Measurements from ENCODE around the gene PKN1. TPM values are rescaled to one million over a fixed set of nuclear protein-coding genes. Genes with fewer than 3 reads are reported as not detected.

The PKN1 gene
- total RNA-seq = 127 and 207 TPM in 2 replicates

DNA sequence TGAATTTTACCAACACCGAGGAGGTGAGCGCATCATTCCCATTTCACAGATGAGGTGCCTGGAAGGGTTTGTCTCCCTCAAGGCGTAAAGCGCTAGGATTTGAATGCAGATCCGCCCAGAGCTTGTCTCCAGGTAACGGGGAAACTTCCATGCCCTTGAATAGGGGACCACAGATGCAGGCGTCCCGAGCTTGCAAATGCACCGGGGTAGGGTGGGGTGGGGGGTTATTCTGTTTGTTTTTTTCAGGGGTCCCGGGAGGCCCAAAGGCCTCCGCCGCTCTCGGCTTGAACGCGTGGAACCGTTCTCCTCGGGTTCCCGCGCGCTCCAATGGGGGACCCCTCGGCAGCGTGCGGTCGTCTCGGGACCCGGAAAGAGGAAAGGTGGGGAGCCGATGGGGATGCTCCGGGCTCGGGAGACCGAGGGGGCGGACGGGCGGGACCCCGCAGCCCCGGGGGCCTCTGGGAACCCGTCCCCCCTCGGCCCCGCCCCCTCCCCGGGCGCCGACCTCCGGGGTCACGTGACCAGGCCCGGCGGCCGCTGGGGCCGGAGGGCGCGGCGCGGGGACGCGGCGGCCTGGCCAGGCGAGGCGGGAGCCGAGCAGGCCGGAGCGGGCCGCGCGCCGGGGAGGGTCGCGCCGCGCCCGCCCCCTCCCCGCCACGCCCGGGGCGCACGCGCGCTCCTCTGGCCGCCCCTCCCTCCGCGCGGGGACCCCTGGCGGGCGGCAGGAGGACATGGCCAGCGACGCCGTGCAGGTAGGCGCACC lies at the start of gene PKN1:
Gene PKN1 (plus strand): TSS at position 516 of the 763 bp plus-strand sequence. CDS start 216 bp downstream, at position 732.
- H3K4me3 ChIP-seq (ENCODE audit: low read depth, low read length) = peak within 1 kb of the TSS; percentile 70
- TF ChIP-seq CTCF (IDR thresholded peaks at IDR 0.05; ENCODE audit: insufficient read depth, low read depth, low read length) = no peak
- DNase-seq (ENCODE audit: low read depth) = peak; percentile 23

- peak overlapping the region; percentile 38 for H3K4me3 ChIP-seq (ENCODE audit: low read depth, low read length)
- DNase-seq (ENCODE audit: low read depth) = peak; percentile 64
- TF ChIP-seq CTCF (IDR thresholded peaks at IDR 0.05; ENCODE audit: insufficient read depth, low read depth, low read length) = peak; percentile 19
Observed at GRCh38 chr19:14383661-14384555, 49.2 kb upstream of the PKN1 start.

- no peak overlapping the region for H3K4me3 ChIP-seq (ENCODE audit: low read depth, low read length)
- no peak for TF ChIP-seq CTCF (IDR thresholded peaks at IDR 0.05; ENCODE audit: insufficient read depth, low read depth, low read length)
- DNase-seq (ENCODE audit: low read depth) = no peak
Observed at GRCh38 chr19:14385492-14385891, 47.6 kb upstream of the PKN1 start.

- DNase-seq (ENCODE audit: low read depth) = no peak
- no peak overlapping the region for H3K4me3 ChIP-seq (ENCODE audit: low read depth, low read length)
- TF ChIP-seq CTCF (IDR thresholded peaks at IDR 0.05; ENCODE audit: insufficient read depth, low read depth, low read length) = no peak
Observed at GRCh38 chr19:14390548-14390947, 42.6 kb upstream of the PKN1 start.

DNA sequence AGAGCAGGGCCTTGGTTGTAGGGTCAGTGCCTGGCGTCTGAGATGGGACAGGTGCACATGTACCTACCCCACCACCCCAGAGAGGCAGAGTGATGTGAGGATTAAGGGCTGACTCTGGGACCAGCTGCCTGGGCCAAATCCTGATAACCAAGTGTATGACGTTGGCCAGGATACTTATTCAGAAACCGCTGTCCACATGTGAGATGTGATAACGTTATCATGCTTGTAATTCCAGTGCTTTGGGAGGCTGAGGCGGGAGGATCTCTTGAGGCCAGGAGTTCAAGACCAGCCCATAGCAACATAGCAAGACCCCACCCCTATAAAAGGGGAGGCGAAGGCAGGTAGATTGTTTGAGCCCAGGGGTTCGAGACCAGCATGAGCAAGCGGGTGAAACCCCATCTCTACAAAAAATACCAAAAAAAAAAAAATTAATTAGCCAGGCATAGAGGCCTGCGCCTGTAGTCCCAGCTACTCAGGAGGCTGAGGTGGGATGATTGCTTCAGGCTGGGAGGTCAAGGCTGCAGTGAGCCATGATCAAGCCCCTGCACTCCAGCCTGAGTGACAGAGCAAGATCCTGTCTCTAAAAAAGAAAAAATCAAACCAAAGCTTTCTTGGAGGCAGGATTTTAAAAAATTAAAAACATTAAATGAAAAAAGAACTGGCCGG lies 41.8 kb upstream of the PKN1 start:
- no peak for DNase-seq (ENCODE audit: low read depth)
- no peak for TF ChIP-seq CTCF (IDR thresholded peaks at IDR 0.05; ENCODE audit: insufficient read depth, low read depth, low read length)
- H3K4me3 ChIP-seq (ENCODE audit: low read depth, low read length) = no peak overlapping the region

DNA sequence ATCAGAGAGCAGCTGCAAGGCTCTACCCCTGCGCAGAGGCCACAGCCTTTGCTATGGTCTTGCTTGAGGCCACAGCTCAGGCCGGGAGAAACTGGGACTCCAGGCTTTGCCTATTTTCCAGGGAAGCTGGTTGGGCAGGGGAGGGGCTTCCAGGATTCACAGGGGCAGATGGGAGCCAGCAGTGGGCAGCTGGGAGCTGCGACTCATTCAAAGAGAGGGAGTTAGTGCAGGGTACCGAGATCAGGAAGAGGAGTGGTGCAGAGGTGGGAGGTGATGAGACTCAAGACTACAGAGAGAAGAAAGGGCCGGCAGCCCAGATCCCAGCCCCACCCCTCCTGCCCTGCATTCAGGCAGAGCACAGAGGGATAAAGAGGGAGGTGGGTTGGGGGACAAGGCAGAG lies 39.8 kb upstream of the PKN1 start:
- DNase-seq (ENCODE audit: low read depth) = no peak
- H3K4me3 ChIP-seq (ENCODE audit: low read depth, low read length) = no peak overlapping the region
- no peak for TF ChIP-seq CTCF (IDR thresholded peaks at IDR 0.05; ENCODE audit: insufficient read depth, low read depth, low read length)
